Activated T-helper 1 cell treated with anti-CD3 and anti-CD28 coated beads, Interleukin-12 subunit alpha, Interleukin-12 subunit beta, Interleukin-2, Interleukin-4 antibody, amounts not matched to agents 30 ng/mL and 10 ng/mL and 1 ng/mL, durations not matched to agents 14 hours and 24 hours and 36 hours (primary cell): ENCODE results near the gene TAF8. TPM values are rescaled to one million over a fixed set of nuclear protein-coding genes. Genes with fewer than 3 reads are reported as not detected.

ENCODE experiments used
- DNase-seq: peaks from one replicate; pipeline ENCODE4 v3.0.0; 2021; ENCODE audit warnings: low spot score
- H3K27ac Mint-ChIP-seq: one replicate; pipeline ENCODE4 v1.8.0; 2021; ENCODE audit warnings: mild to moderate bottlenecking, mixed read lengths
- H3K27me3 Mint-ChIP-seq: one replicate; pipeline ENCODE4 v1.8.0; 2022; ENCODE audit warnings: mild to moderate bottlenecking, moderate library complexity, mixed read lengths; ENCODE audit not compliant: insufficient read depth
- H3K36me3 Mint-ChIP-seq: one replicate; pipeline ENCODE4 v1.8.0; 2021; ENCODE audit warnings: low read depth, mixed read lengths
- H3K4me1 Mint-ChIP-seq: one replicate; pipeline ENCODE4 v1.8.0; 2021; ENCODE audit warnings: low read depth, mixed read lengths
- H3K4me3 Mint-ChIP-seq: one replicate; pipeline ENCODE4 v1.8.0; 2021; ENCODE audit warnings: mild to moderate bottlenecking, moderate library complexity, mixed read lengths
- H3K9me3 Mint-ChIP-seq: one replicate; pipeline ENCODE4 v1.8.0; 2021; ENCODE audit warnings: mixed read lengths
- intact Hi-C: fragments of 100-400 bp; cut with micrococcal nuclease; formaldehyde crosslinking; loops from one replicate; pipeline ENCODE4 v1.15.1; 2024
- total RNA-seq: library from RNA; stranded (reverse); gene quantifications from 2 replicates; pipeline ENCODE4 v1.2.3, GENCODE V29; 2022

The TAF8 gene
- total RNA-seq, 1 donor from 2014 or later, result 36.7 TPM

DNA sequence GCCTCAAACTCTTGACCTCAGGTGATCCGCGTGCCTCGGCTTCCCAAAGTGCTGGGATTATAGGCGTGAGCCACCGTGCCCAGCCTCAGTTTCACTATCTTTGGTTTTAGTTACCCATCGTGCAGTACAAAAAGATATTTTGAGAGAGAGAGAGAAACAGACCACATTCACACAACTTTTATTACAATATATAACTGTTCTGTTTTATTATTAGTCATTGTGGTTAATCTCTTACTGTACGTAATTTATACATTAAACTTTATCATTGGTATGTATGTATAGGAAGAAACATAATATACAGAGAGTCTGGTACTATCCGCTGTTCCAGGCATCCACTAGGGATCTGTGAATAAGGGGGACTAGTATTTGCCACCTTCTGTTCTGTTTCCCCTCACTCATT, 29.4 kb upstream of the TAF8 start:
- Mint-ChIP-seq H3K4me1 (peaks cover 56% of the 10 kb centered on the region), H3K36me3 (peaks cover 17% of the 10 kb centered on the region), H3K4me3 (peak overlapping the region; percentile 35), H3K27me3 (peaks cover 1% of the 10 kb centered on the region), H3K9me3 (no peaks in the 10 kb centered on the region), H3K27ac (peak overlapping the region; percentile 99)
- intact Hi-C loops, result no loop called here
- DNase-seq, result no peak

- intact Hi-C loops, result loop anchor here (1.0 kb wide), 2 partner anchors 9 to 17 kb away; no protein-coding TSS in a partner anchor
- peak overlapping the region; percentile 99 for H3K27ac Mint-ChIP-seq
- peaks cover 60% of the 10 kb centered on the region for H3K4me1 Mint-ChIP-seq
- H3K4me3 Mint-ChIP-seq, result peak overlapping the region; percentile 77
- H3K27me3 Mint-ChIP-seq, result peaks cover under 1% of the 10 kb centered on the region
- no peaks in the 10 kb centered on the region for H3K9me3 Mint-ChIP-seq
- DNase-seq, result peak; percentile 59
- peaks cover 20% of the 10 kb centered on the region for H3K36me3 Mint-ChIP-seq
These were observed 28.2 kb upstream of the TAF8 start for GRCh38 chr6:42021847-42022754.

DNA sequence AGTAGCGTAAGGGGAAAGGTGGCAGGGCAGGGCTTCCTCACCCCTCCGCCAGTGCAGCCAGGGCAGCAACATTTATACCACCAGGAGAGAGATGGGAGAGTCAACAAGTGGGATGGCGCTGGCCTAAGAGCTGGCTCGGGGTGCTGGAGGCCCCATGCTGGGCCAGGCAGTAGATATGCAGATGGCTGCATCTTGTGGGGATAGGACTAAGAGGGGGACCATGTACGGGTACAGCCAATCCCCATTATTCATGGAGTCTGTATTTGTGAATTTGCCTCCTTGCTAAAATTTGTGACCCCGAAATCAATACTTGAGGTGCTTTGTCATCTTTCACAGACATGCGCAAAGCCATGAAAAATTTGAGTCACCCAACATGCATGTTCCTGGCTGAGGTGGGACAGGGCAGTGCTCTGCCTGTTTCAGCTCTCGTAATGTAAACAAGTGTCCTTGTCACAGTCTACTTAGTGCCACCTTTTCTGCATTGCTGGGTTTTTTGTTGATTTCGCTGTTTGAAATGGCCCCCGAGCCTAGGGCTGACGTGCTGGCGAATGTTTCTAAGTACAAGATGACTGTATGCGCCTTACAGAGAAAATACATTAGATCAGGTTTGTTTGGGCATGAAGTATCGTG, 27.5 kb upstream of the TAF8 start:
- H3K36me3 Mint-ChIP-seq, result peaks cover 19% of the 10 kb centered on the region
- DNase-seq, result no peak
- H3K4me3 Mint-ChIP-seq, result peak overlapping the region; percentile 77
- H3K9me3 Mint-ChIP-seq, result no peaks in the 10 kb centered on the region
- peaks cover 60% of the 10 kb centered on the region for H3K4me1 Mint-ChIP-seq
- H3K27me3 Mint-ChIP-seq, result no peaks in the 10 kb centered on the region
- intact Hi-C loops, result loop anchor here (1.0 kb wide), 2 partner anchors 8 to 16 kb away; no protein-coding TSS in a partner anchor
- H3K27ac Mint-ChIP-seq, result peak overlapping the region; percentile 99

DNA sequence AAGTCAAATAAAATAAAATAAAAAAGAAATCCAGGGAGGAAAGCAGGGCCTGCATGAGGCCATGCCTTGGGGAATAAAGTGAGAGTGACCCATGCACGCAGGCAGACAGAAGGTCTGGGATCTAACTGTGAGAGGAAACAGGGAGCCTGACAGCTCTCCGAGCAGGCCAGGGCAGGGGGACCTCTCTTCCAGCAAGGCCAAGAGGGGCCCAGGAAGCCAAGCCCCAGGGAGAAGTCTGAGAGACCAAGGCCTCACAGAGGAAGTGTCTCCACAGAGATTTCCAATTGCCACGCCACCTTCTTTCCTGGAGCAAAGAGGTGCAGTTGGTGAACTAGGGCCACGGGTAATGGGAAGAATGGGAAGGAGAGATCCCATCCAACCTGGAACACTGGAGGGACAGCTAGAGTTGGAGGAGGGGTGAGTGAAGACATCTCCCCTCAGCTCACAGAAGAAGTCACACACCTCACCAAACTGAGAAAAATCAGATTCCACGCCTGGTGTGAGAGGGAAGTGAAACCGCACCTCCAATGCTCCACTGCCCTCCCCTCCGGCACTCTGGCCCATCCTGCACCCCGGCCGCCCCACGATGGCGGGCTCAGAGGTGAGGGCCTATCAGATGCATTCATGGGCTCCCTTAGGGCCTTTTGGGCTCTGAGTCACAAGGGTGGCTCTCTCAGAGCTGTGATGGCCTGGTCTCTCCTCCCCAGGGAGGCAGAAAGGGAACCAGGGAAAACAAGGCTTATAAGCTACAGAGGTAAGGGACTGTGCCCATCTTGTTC, 25.1 kb upstream of the TAF8 start:
- Mint-ChIP-seq H3K27ac (peak overlapping the region; percentile 74), H3K4me1 (peaks cover 80% of the 10 kb centered on the region), H3K9me3 (no peaks in the 10 kb centered on the region), H3K4me3 (no peak overlapping the region), H3K27me3 (no peaks in the 10 kb centered on the region), H3K36me3 (peaks cover 26% of the 10 kb centered on the region)
- DNase-seq, result no peak
- intact Hi-C loops, result no loop called here

- no peak overlapping the region for H3K4me3 Mint-ChIP-seq
- no peaks in the 10 kb centered on the region for H3K9me3 Mint-ChIP-seq
- H3K36me3 Mint-ChIP-seq, result peaks cover 23% of the 10 kb centered on the region
These were observed 24.5 kb upstream of the TAF8 start for GRCh38 chr6:42025845-42026243.

DNA sequence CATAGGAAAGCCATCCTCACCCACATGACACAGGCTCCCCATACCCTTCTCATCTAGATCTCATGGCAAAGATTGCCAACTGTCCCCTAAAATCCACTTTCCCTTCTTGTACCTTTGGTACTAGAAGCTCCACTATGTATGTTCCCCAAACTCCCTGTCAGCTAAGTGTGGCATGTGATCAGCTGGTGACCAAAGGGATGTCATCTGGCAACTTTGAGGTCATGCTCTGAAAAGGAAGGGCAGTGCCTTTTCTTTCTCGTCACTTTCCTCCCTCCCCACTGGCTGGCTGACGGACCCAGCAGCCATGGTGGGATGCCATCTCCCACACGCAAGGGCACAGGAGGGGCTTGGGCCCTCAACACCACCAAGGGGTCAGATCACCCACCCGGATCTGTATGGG, 23.8 kb upstream of the TAF8 start:
- intact Hi-C loops, result no loop called here
- Mint-ChIP-seq H3K4me1 (peaks cover 80% of the 10 kb centered on the region), H3K4me3 (no peak overlapping the region), H3K9me3 (no peaks in the 10 kb centered on the region), H3K27ac (peak overlapping the region; percentile 80), H3K27me3 (no peaks in the 10 kb centered on the region), H3K36me3 (peaks cover 21% of the 10 kb centered on the region)
- no peak for DNase-seq

More at GRCh38 chr6:42025845-42026243, 24.5 kb upstream of the TAF8 start:
- peaks cover 80% of the 10 kb centered on the region for H3K4me1 Mint-ChIP-seq
- intact Hi-C loops, result no loop called here
- no peak for DNase-seq
- H3K27me3 Mint-ChIP-seq, result no peaks in the 10 kb centered on the region
- H3K27ac Mint-ChIP-seq, result peak overlapping the region; percentile 74

- no peaks in the 10 kb centered on the region for H3K27me3 Mint-ChIP-seq
- H3K9me3 Mint-ChIP-seq, result no peaks in the 10 kb centered on the region
- peaks cover 25% of the 10 kb centered on the region for H3K36me3 Mint-ChIP-seq
- H3K4me3 Mint-ChIP-seq, result peak overlapping the region; percentile 80
- peak overlapping the region; percentile 94 for H3K27ac Mint-ChIP-seq
- H3K4me1 Mint-ChIP-seq, result peaks cover 77% of the 10 kb centered on the region
- intact Hi-C loops, result no loop called here
- no peak for DNase-seq
These were observed 21.9 kb upstream of the TAF8 start for GRCh38 chr6:42028234-42029061.

- no peak for DNase-seq
- Mint-ChIP-seq H3K9me3 (no peaks in the 10 kb centered on the region), H3K27me3 (no peaks in the 10 kb centered on the region), H3K4me3 (no peak overlapping the region), H3K36me3 (peaks cover 25% of the 10 kb centered on the region), H3K27ac (peak overlapping the region; percentile 94), H3K4me1 (peaks cover 74% of the 10 kb centered on the region)
- intact Hi-C loops, result no loop called here
These were observed 21.1 kb upstream of the TAF8 start for GRCh38 chr6:42029062-42029685.

DNA sequence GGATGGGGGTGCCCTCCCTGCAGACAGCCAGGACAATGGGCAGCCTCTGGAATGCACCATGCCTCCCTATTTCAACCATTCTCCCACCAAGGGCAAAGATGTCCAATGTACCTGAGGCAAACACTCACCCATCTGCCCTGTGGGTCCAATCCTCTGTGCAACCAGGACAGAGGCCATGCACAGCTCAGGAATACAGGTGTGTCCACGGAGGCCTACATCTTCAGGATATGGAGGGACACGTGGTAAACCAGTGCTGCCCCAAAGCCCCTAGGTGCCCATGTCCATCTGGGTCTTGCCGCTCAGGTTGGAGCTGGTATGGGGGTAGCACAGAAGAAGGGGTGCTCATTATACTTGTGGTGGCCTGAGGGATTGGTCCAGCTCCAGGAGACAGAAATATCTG, 20.4 kb upstream of the TAF8 start:
- H3K27me3 Mint-ChIP-seq, result no peaks in the 10 kb centered on the region

GRCh38 chr6:42030585-42031506, 19.5 kb upstream of the TAF8 start:
- Mint-ChIP-seq H3K36me3 (peaks cover 30% of the 10 kb centered on the region), H3K9me3 (no peaks in the 10 kb centered on the region), H3K4me3 (peak overlapping the region; percentile 64), H3K27ac (peak overlapping the region; percentile 91), H3K4me1 (peaks cover 79% of the 10 kb centered on the region), H3K27me3 (no peaks in the 10 kb centered on the region)
- intact Hi-C loops, result loop anchor here (1.0 to 2.0 kb wide), 2 partner anchors 9 to 14 kb away; no protein-coding TSS in a partner anchor
- no peak for DNase-seq

More for the DNA sequence above, 20.4 kb upstream of the TAF8 start:
- no peak for DNase-seq
- Mint-ChIP-seq H3K4me3 (no peak overlapping the region), H3K4me1 (peaks cover 77% of the 10 kb centered on the region), H3K27ac (peak overlapping the region; percentile 91), H3K36me3 (peaks cover 27% of the 10 kb centered on the region), H3K9me3 (no peaks in the 10 kb centered on the region)
- intact Hi-C loops, result loop anchor here (2.0 kb wide), 1 partner anchor 13 kb away; no protein-coding TSS in a partner anchor

- Mint-ChIP-seq H3K36me3 (peaks cover 25% of the 10 kb centered on the region), H3K9me3 (no peaks in the 10 kb centered on the region), H3K27me3 (no peaks in the 10 kb centered on the region), H3K4me1 (peaks cover 66% of the 10 kb centered on the region), H3K27ac (peak overlapping the region; percentile 82), H3K4me3 (peak overlapping the region; percentile 37)
- intact Hi-C loops, result no loop called here
- DNase-seq, result no peak
These were observed 18.0 kb upstream of the TAF8 start for GRCh38 chr6:42032366-42032765.
